Measurements from ENCODE around the gene RGS12. TPM values are rescaled to one million over a fixed set of nuclear protein-coding genes. Genes with fewer than 3 reads are reported as not detected.

Gene RGS12
- total RNA-seq, 4 donors from 2014 or later, result 11.3 to 27.6 (median 14.6) TPM

GRCh38 chr4:3255611-3256186, 37.1 kb upstream of the RGS12 start:
- ATAC-seq (ENCODE audit: low FRiP score), result no peak
- no peak for TF ChIP-seq CTCF (IDR thresholded peaks at IDR 0.05)
- DNase-seq (ENCODE audit: low spot score), result peak; percentile 14

DNA sequence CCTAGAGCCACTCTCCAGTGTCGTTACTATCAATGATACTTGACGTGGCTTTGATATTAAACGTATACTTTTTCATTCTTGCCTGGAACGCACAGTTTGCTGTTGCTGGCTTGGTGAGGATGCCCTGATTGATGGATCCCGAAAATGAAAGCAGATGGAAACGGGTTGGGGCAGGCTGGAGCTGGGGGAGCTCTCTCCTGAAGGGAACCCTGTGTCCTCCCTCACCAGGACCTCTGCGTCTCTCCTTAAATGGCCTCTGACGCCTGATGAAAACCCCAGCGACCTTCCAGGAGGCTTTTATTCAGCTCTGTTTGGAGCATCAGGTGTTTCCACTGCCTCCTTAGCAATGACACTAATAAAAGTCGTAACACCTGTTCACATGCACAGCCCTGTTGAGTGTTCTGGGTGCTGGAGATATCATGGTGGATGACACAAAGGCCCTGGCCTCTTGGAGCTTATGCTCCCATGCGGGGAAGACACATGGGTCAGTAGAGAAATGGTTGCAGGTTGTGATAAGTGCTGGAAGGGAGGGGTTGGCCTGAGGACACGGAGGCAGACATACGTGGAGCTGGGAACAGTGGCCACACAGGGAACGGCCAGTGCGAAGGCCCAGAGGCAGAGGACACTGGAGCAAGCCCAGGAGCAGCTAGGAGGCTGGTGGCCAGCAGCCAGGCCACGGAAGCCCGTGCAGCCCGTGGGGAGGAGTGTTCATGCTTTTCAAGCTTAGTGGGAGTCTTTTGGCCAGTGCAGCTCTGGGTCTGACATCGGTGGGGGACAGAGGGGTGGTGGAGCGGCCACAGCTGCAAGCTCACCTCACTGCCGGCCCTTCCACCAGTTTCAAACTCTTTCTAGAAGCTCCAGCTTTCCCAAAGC, 36.4 kb upstream of the RGS12 start:
- TF ChIP-seq CTCF (IDR thresholded peaks at IDR 0.05), result no peak
- DNase-seq (ENCODE audit: low spot score), result peak; percentile 6

DNA sequence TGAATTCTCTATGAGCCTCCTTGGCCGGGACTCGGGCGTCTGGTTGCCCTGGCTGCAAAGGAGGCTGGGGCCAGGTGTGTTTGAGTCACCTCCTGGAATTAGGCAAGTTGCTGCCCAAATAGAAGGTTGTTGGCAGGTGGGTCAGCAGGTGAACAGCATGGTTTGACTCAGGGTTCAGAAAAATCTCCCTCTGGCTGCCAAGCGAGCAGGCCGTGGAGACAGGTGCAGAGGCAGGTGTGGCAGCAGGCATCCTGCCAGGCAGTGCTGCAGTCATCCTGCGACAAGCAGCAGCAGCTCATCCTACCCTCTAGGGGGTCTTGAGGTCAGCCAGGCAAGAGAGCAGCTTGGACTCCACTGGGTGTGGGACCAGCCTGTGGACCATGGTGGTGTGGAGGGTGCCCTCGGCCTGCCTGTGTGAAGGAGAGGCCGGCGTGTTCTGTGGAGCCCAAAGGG, 35.7 kb upstream of the RGS12 start:
- no peak for TF ChIP-seq CTCF (IDR thresholded peaks at IDR 0.05)

More for the DNA sequence above, 36.4 kb upstream of the RGS12 start:
- ATAC-seq (ENCODE audit: low FRiP score), result no peak

DNA sequence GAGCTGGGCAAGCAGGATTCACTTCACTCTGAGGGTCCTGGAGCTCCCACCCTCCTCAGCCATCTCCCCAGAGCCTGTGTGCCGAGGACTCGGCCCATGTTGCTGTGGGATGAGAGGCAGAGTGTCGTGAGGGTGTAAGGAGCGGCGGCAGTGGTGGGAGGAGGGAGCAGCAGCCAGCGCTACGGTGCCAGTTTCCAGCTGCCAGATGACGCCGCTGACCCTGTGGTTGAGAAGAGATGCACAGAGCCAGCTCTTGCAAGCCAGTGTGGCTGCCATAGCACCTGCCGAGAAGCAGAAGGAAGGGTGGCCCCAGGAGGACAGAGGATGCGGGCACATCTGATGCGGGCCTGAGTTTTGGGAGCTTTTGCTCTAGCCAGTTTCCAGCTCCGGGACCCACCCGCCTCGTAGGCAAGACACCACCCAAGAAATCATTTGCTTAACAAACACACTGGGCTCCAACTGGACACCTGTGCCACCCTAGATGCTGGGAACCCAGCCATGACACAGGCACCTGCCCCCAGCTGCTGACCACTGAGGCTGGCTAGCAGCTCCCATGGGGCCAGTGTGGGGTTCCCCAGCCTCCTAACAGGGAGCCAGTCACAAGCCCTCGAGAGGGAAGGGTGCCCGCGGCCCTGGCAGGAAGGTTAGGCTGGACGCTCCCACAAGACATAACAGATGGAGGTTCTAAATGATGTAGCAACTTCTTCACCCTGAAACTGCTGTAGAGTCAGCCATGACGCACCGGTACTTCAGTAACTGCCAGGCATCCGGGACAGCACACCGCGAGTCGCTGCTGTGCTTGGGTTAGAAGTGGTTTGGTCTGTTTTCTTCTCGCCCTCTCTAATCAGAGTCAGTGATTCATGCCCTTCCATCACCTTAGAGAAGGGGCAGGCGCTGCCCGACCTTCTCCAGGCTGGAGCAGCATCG, 35.0 kb upstream of the RGS12 start:
- ATAC-seq (ENCODE audit: low FRiP score) (no peak), DNase-seq (ENCODE audit: low spot score) (peak; percentile 18)
- no peak for TF ChIP-seq CTCF (IDR thresholded peaks at IDR 0.05)

More for the DNA sequence above, 35.7 kb upstream of the RGS12 start:
- no peak for ATAC-seq (ENCODE audit: low FRiP score)
- DNase-seq (ENCODE audit: low spot score), result peak; percentile 8

- TF ChIP-seq CTCF (IDR thresholded peaks at IDR 0.05), result no peak
- peak; percentile 14 for DNase-seq (ENCODE audit: low spot score)
- no peak for ATAC-seq (ENCODE audit: low FRiP score)
Observed at GRCh38 chr4:3261411-3262207, 31.2 kb upstream of the RGS12 start.
